KMS-11 (cell line): ENCODE measurements around the gene EXOC6B.
A peak's percentile ranks its signal among the peaks of the same experiment; 100 is the strongest.

ENCODE experiments used
- H2AFZ ChIP-seq: fragments of 200-600 bp; sonication (generic); 2 replicates; pipeline ENCODE4 v1.6.1; 2016; ENCODE audit warnings: antibody characterized with exemption, mixed run types, low read depth
- H3K27ac ChIP-seq: fragments of 200-600 bp; sonication (generic); 2 replicates; pipeline ENCODE4 v1.6.1; 2016; ENCODE audit warnings: mild to moderate bottlenecking, mixed run types
- H3K27me3 ChIP-seq: fragments of 200-600 bp; sonication (generic); 2 replicates; pipeline ENCODE4 v1.6.1; 2017; ENCODE audit warnings: mild to moderate bottlenecking, low read depth, mixed run types, moderate library complexity; ENCODE audit not compliant: insufficient read depth
- H3K36me3 ChIP-seq: fragments of 200-600 bp; sonication (generic); 2 replicates; pipeline ENCODE4 v1.6.1; 2017; ENCODE audit warnings: mild to moderate bottlenecking, mixed run types; ENCODE audit not compliant: insufficient read depth
- H3K4me1 ChIP-seq: fragments of 200-600 bp; sonication (generic); 2 replicates; pipeline ENCODE4 v1.6.1; 2016; ENCODE audit warnings: mild to moderate bottlenecking, low read depth, mixed run types; ENCODE audit not compliant: poor library complexity, severe bottlenecking
- H3K4me2 ChIP-seq: fragments of 200-600 bp; sonication (generic); 2 replicates; pipeline ENCODE4 v1.7.0; 2016; ENCODE audit warnings: mild to moderate bottlenecking, mixed run types
- H3K4me3 ChIP-seq: fragments of 200-600 bp; sonication (generic); IDR thresholded peaks from 2 replicates; pipeline ENCODE4 v1.6.1; 2017; ENCODE audit warnings: low read depth, low read length, mixed read lengths; ENCODE audit not compliant: insufficient read depth
- H3K79me2 ChIP-seq: fragments of 200-600 bp; sonication (generic); 2 replicates; pipeline ENCODE4 v1.6.1; 2016; ENCODE audit warnings: low read depth, mixed run types; ENCODE audit not compliant: insufficient read depth
- H3K9ac ChIP-seq: fragments of 200-600 bp; sonication (generic); 2 replicates; pipeline ENCODE4 v1.6.1; 2016; ENCODE audit warnings: mild to moderate bottlenecking, mixed run types
- H4K20me1 ChIP-seq: fragments of 200-600 bp; sonication (generic); 2 replicates; pipeline ENCODE4 v1.6.1; 2016; ENCODE audit warnings: mild to moderate bottlenecking, mixed run types; ENCODE audit not compliant: insufficient read depth
- TF ChIP-seq, protein P1 (sequence below): fragments of 200-600 bp; sonication (generic); conservative IDR thresholded peaks from 2 replicates; pipeline ENCODE4 v1.6.1; 2017; ENCODE audit warnings: low read depth, mild to moderate bottlenecking, antibody characterized with exemption, low read length, moderate library complexity, mixed read lengths

Gene EXOC6B

DNA sequence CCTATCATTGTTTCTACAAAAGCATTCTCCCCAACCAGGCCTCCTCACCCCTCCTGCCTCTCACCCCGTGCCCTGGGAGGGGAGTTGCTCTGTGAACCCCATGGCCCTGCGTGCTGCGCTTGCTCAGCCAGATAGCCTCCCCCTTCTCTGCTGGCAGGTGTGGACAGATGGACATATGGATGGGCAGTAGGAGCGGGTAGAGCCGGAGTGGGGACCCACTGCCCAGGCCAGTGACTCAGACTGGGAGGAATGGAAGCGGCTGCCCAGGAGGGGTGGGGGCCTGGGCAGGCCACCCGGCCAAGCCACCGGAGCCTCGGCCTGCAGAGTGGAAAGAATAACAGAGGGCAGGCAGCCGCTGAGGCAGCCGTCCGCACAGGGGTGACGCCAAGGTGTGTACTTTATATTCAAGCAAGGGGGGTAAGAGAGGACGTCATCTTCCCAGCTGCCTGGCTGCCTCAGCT lies 686.9 kb downstream of the EXOC6B start:
- no peak overlapping the region for H3K4me2 ChIP-seq
- H3K79me2 ChIP-seq = no peaks in the 10 kb centered on the region
- H3K4me1 ChIP-seq = no peaks in the 10 kb centered on the region
- TF ChIP-seq, protein P1, sequence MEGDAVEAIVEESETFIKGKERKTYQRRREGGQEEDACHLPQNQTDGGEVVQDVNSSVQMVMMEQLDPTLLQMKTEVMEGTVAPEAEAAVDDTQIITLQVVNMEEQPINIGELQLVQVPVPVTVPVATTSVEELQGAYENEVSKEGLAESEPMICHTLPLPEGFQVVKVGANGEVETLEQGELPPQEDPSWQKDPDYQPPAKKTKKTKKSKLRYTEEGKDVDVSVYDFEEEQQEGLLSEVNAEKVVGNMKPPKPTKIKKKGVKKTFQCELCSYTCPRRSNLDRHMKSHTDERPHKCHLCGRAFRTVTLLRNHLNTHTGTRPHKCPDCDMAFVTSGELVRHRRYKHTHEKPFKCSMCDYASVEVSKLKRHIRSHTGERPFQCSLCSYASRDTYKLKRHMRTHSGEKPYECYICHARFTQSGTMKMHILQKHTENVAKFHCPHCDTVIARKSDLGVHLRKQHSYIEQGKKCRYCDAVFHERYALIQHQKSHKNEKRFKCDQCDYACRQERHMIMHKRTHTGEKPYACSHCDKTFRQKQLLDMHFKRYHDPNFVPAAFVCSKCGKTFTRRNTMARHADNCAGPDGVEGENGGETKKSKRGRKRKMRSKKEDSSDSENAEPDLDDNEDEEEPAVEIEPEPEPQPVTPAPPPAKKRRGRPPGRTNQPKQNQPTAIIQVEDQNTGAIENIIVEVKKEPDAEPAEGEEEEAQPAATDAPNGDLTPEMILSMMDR = no peak
- H3K27ac ChIP-seq = no peak overlapping the region
- no peak overlapping the region for H3K9ac ChIP-seq
- H3K27me3 ChIP-seq = no peaks in the 10 kb centered on the region
- H2AFZ ChIP-seq = no peak overlapping the region
- no peaks in the 10 kb centered on the region for H3K36me3 ChIP-seq
- H3K4me3 ChIP-seq = no peak overlapping the region
- no peaks in the 10 kb centered on the region for H4K20me1 ChIP-seq

DNA sequence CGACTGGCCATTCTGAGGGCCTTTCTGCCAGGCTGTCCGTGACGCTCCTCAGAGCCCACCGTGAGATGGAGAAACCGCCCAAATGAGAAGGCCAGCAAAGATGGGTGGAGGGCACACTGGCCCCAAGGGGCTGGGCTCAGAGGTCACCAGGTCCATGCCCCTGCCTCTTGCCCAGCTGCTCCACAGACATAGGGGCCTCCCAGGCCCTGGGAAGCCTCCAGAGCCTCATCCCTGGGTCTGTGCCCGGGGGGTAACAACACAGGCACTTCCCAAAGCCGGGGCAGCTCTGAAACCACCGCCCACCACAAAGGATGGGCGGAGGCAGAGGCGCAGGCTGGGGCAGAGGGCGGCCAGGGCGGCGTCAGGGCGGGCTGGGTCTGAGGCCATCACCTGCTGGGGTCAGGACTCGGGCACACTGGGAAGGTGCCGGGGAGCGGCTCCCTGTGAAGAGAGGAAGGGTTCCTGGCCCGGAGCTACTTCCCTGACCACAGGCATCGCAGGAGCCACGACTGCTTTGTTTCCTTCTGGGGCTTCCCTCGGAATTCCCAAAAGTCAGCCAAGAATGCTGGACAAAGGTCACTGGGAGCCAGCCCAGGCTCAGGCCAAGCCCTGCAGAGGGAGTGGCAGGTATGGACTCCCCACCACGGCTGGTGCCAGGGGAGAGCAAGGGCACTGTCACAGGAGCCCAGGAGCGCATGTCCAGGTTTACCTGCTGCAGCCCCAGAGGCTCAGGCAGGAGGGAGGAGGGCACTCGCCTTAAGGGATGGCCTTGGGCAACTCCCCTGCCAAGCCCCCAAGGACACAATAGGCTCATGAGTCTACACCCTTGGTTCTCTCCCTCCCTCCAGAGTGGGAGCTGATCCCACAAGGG lies 687.6 kb downstream of the EXOC6B start:
- Histone ChIP-seq H3K4me2 (peak overlapping the region; percentile 34; the same call in 1 of the 2 replicates), H3K4me1 (no peaks in the 10 kb centered on the region), H3K27ac (no peak overlapping the region), H3K4me3 (no peak overlapping the region), H4K20me1 (no peaks in the 10 kb centered on the region), H2AFZ (peak overlapping the region; percentile 57), H3K9ac (no peak overlapping the region), H3K36me3 (no peaks in the 10 kb centered on the region), H3K27me3 (no peaks in the 10 kb centered on the region), H3K79me2 (no peaks in the 10 kb centered on the region)
- TF ChIP-seq, protein P1 = no peak

DNA sequence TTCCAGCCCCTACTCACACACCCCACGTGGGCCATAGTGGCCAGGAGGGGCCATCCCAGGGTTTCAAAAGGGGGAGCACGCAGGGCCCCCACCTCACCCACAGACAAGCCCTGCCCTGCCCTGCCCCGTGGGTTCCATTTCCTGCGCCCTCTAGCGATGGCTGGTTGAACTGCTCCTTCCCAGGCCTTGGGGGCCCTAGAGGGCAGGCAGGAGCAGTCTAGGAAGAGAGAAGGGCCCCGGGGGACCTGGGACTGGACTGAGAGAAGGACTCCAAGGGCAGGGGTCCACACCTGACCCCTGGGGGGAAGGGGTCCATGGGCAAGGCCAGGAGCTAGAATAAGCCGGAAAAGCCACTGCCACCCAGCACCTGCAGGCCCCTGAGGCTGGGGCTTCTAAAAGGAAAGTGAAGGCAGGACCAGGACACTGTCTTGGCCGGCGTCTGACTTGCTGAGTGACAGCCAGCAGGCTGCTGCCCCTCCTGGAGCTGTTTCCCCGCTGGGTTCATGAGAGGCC lies 688.3 kb downstream of the EXOC6B start:
- no peak overlapping the region for H3K27ac ChIP-seq
- no peaks in the 10 kb centered on the region for H3K27me3 ChIP-seq
- no peaks in the 10 kb centered on the region for H3K36me3 ChIP-seq
- H3K4me1 ChIP-seq = no peaks in the 10 kb centered on the region
- H3K4me3 ChIP-seq = no peak overlapping the region
- no peak overlapping the region for H3K9ac ChIP-seq
- no peaks in the 10 kb centered on the region for H4K20me1 ChIP-seq
- no peaks in the 10 kb centered on the region for H3K79me2 ChIP-seq
- H2AFZ ChIP-seq = peak overlapping the region; percentile 57
- H3K4me2 ChIP-seq = peak overlapping the region; percentile 34; the same call in 1 of the 2 replicates
- TF ChIP-seq, protein P1 = peak; percentile 96

DNA sequence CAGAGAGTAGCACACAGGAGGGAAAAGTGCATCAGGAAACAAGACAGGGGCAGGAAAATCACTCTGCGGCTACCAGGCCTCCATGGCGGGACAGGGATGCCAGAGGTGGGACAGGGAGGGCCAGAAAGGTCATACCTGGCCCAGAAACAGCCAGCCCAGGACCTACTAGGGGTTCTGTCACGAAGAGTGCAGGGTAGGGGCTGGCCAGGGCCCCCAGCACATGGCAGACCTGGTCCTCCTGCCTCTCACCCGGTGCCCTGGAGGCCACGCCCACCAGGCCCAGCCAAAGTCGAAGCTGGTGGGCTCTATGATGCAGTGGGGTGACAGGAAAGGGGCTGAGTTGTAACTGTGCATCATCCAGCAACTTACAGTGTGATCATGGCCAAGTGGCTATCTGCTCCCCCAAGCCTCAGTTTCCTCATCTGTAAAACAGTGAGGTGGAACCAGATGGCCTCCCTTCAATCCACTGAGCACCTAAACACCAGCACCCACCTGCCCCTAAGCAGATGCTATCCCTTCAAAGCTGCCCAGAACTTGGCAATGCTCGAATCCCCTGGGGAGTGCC lies 688.8 kb downstream of the EXOC6B start:
- no peaks in the 10 kb centered on the region for H3K27me3 ChIP-seq
- peak overlapping the region; percentile 57; the same call in 1 of the 2 replicates for H2AFZ ChIP-seq

More for the DNA sequence above, 688.8 kb downstream of the EXOC6B start:
- Histone ChIP-seq H3K4me3 (no peak overlapping the region), H3K79me2 (no peaks in the 10 kb centered on the region), H3K27ac (no peak overlapping the region), H3K9ac (no peak overlapping the region), H3K36me3 (no peaks in the 10 kb centered on the region), H4K20me1 (no peaks in the 10 kb centered on the region), H3K4me1 (no peaks in the 10 kb centered on the region), H3K4me2 (no peak overlapping the region)
- TF ChIP-seq, protein P1 = no peak
